Activated CD4-positive, alpha-beta memory T cell treated with anti-CD3 and anti-CD28 coated beads for 36 hours (primary cell): Measurements from ENCODE around the gene ADRA2C. TPM values are rescaled to one million over a fixed set of nuclear protein-coding genes. Genes with fewer than 3 reads are reported as not detected.
A peak's percentile ranks its signal among the peaks of the same experiment; 100 is the strongest.

Experiments
- CTCF ChIA-PET: fragments of 350-600 bp; sonication (Branson Sonifier 250); formaldehyde crosslinking; loops from one replicate; lab custom pipeline; 2021; ENCODE audit warnings: antibody characterized with exemption, inconsistent platforms; lab: Charles Lee
- POLR2A ChIA-PET: fragments of 350-600 bp; sonication (Branson Sonifier 250); formaldehyde crosslinking; loops from one replicate; lab custom pipeline; 2021; ENCODE audit warnings: antibody characterized with exemption; lab: Charles Lee
- DNase-seq: peaks from one replicate; pipeline ENCODE4 v3.0.0-alpha.2; 2020
- H3K27ac Mint-ChIP-seq: one replicate; pipeline ENCODE4 v1.8.0; 2021; ENCODE audit warnings: mixed read lengths
- H3K27me3 Mint-ChIP-seq: one replicate; pipeline ENCODE4 v1.8.0; 2021; ENCODE audit warnings: mixed read lengths
- H3K36me3 Mint-ChIP-seq: one replicate; pipeline ENCODE4 v1.8.0; 2021; ENCODE audit warnings: mixed read lengths
- H3K4me1 Mint-ChIP-seq: one replicate; pipeline ENCODE4 v1.8.0; 2021; ENCODE audit warnings: low read depth, mixed read lengths
- H3K4me3 Mint-ChIP-seq: one replicate; pipeline ENCODE4 v1.8.0; 2021; ENCODE audit warnings: mild to moderate bottlenecking, mixed read lengths
- H3K9me3 Mint-ChIP-seq: one replicate; pipeline ENCODE4 v1.8.0; 2021; ENCODE audit warnings: mixed read lengths
- intact Hi-C: fragments of 100-400 bp; cut with micrococcal nuclease; formaldehyde crosslinking; loops from one replicate; pipeline ENCODE4 v1.15.1; 2023
- total RNA-seq, 2 experiments: library from RNA; stranded (reverse); gene quantifications; one replicate each; pipeline ENCODE4 v1.2.3, GENCODE V29; 2021

Gene ADRA2C
- total RNA-seq: not detected

- H3K4me1 Mint-ChIP-seq: peaks cover 2% of the 10 kb centered on the region
- no peak for DNase-seq
- peaks cover 17% of the 10 kb centered on the region for H3K27me3 Mint-ChIP-seq
- H3K4me3 Mint-ChIP-seq: peak within 1 kb of the TSS; percentile 26
- intact Hi-C loops: no loop called here
- H3K27ac Mint-ChIP-seq: no peak within 1 kb of the TSS
- no peaks in the 10 kb centered on the region for H3K36me3 Mint-ChIP-seq
- ChIA-PET CTCF (interaction anchor here (0.6 to 1.5 kb wide), 2 partner anchors 19 to 115 kb away, joined by 3 to 5 read pairs; no protein-coding TSS in a partner anchor), POLR2A (no interaction called here)
- H3K9me3 Mint-ChIP-seq: no peaks in the 10 kb centered on the region
Measured at GRCh38 chr4:3766036-3766784, at the start of gene ADRA2C. Gene ADRA2C, plus strand, starts transcription at chr4:3766385. Its CDS starts 222 bp downstream, at chr4:3766607.

- Mint-ChIP-seq H3K4me3 (no peak overlapping the region), H3K36me3 (no peaks in the 10 kb centered on the region), H3K4me1 (no peaks in the 10 kb centered on the region), H3K9me3 (peaks cover 3% of the 10 kb centered on the region), H3K27ac (no peak overlapping the region), H3K27me3 (peaks cover 22% of the 10 kb centered on the region)
- no peak for DNase-seq
- intact Hi-C loops: no loop called here
- POLR2A ChIA-PET: no interaction called here
- CTCF ChIA-PET: no interaction called here
Measured at GRCh38 chr4:3716631-3717235, 49.5 kb upstream of the ADRA2C start.

- DNase-seq: no peak
- Mint-ChIP-seq H3K9me3 (peaks cover 3% of the 10 kb centered on the region), H3K27me3 (peaks cover 22% of the 10 kb centered on the region), H3K4me1 (no peaks in the 10 kb centered on the region), H3K4me3 (no peak overlapping the region), H3K27ac (no peak overlapping the region), H3K36me3 (no peaks in the 10 kb centered on the region)
- ChIA-PET CTCF (no interaction called here), POLR2A (no interaction called here)
- intact Hi-C loops: no loop called here
Measured at GRCh38 chr4:3717241-3717640, 48.9 kb upstream of the ADRA2C start.

GRCh38 chr4:3718462-3718861, 47.7 kb upstream of the ADRA2C start:
- intact Hi-C loops: no loop called here
- Mint-ChIP-seq H3K4me3 (no peak overlapping the region), H3K27ac (no peak overlapping the region), H3K9me3 (peaks cover 3% of the 10 kb centered on the region), H3K27me3 (peaks cover 24% of the 10 kb centered on the region), H3K36me3 (no peaks in the 10 kb centered on the region), H3K4me1 (no peaks in the 10 kb centered on the region)
- ChIA-PET POLR2A (no interaction called here), CTCF (no interaction called here)
- DNase-seq: no peak

GRCh38 chr4:3719191-3719590, 47.0 kb upstream of the ADRA2C start:
- Mint-ChIP-seq H3K4me3 (no peak overlapping the region), H3K36me3 (no peaks in the 10 kb centered on the region), H3K27ac (no peak overlapping the region), H3K4me1 (no peaks in the 10 kb centered on the region), H3K27me3 (peaks cover 24% of the 10 kb centered on the region), H3K9me3 (peaks cover 3% of the 10 kb centered on the region)
- ChIA-PET CTCF (no interaction called here), POLR2A (no interaction called here)
- no peak for DNase-seq
- intact Hi-C loops: no loop called here

- Mint-ChIP-seq H3K36me3 (no peaks in the 10 kb centered on the region), H3K4me3 (no peak overlapping the region), H3K27me3 (peaks cover 30% of the 10 kb centered on the region), H3K27ac (no peak overlapping the region), H3K9me3 (peaks cover 3% of the 10 kb centered on the region), H3K4me1 (no peaks in the 10 kb centered on the region)
- ChIA-PET CTCF (no interaction called here), POLR2A (no interaction called here)
- intact Hi-C loops: no loop called here
- DNase-seq: no peak
Measured at GRCh38 chr4:3719836-3720235, 46.3 kb upstream of the ADRA2C start.

- Mint-ChIP-seq H3K4me1 (no peaks in the 10 kb centered on the region), H3K4me3 (no peak overlapping the region), H3K27me3 (peaks cover 32% of the 10 kb centered on the region), H3K36me3 (no peaks in the 10 kb centered on the region), H3K27ac (no peak overlapping the region), H3K9me3 (peaks cover 3% of the 10 kb centered on the region)
- POLR2A ChIA-PET: no interaction called here
- no peak for DNase-seq
- CTCF ChIA-PET: no interaction called here
- intact Hi-C loops: no loop called here
Measured at GRCh38 chr4:3720466-3720865, 45.7 kb upstream of the ADRA2C start.

- Mint-ChIP-seq H3K4me3 (no peak overlapping the region), H3K27ac (no peak overlapping the region), H3K27me3 (peaks cover 34% of the 10 kb centered on the region), H3K36me3 (no peaks in the 10 kb centered on the region), H3K4me1 (no peaks in the 10 kb centered on the region), H3K9me3 (peaks cover 3% of the 10 kb centered on the region)
- CTCF ChIA-PET: no interaction called here
- DNase-seq: no peak
- POLR2A ChIA-PET: no interaction called here
- intact Hi-C loops: no loop called here
Measured at GRCh38 chr4:3721186-3721585, 45.0 kb upstream of the ADRA2C start.

GRCh38 chr4:3721627-3722026, 44.6 kb upstream of the ADRA2C start:
- no peak overlapping the region for H3K27ac Mint-ChIP-seq
- POLR2A ChIA-PET: no interaction called here
- CTCF ChIA-PET: no interaction called here
- no peak overlapping the region for H3K4me3 Mint-ChIP-seq
- no peaks in the 10 kb centered on the region for H3K36me3 Mint-ChIP-seq
- H3K4me1 Mint-ChIP-seq: no peaks in the 10 kb centered on the region
- H3K27me3 Mint-ChIP-seq: peaks cover 34% of the 10 kb centered on the region
- DNase-seq: no peak
- intact Hi-C loops: no loop called here
- peaks cover 3% of the 10 kb centered on the region for H3K9me3 Mint-ChIP-seq

GRCh38 chr4:3722446-3723231, 43.5 kb upstream of the ADRA2C start:
- DNase-seq: no peak
- POLR2A ChIA-PET: no interaction called here
- H3K27ac Mint-ChIP-seq: no peak overlapping the region
- intact Hi-C loops: no loop called here
- CTCF ChIA-PET: no interaction called here
- H3K9me3 Mint-ChIP-seq: peaks cover 3% of the 10 kb centered on the region
- no peaks in the 10 kb centered on the region for H3K36me3 Mint-ChIP-seq
- H3K27me3 Mint-ChIP-seq: peaks cover 35% of the 10 kb centered on the region
- no peak overlapping the region for H3K4me3 Mint-ChIP-seq
- H3K4me1 Mint-ChIP-seq: no peaks in the 10 kb centered on the region

GRCh38 chr4:3723232-3723642, 42.9 kb upstream of the ADRA2C start:
- DNase-seq: no peak
- Mint-ChIP-seq H3K36me3 (no peaks in the 10 kb centered on the region), H3K4me3 (no peak overlapping the region), H3K9me3 (peaks cover 3% of the 10 kb centered on the region), H3K27ac (no peak overlapping the region), H3K27me3 (peaks cover 32% of the 10 kb centered on the region), H3K4me1 (no peaks in the 10 kb centered on the region)
- ChIA-PET POLR2A (no interaction called here), CTCF (no interaction called here)
- intact Hi-C loops: no loop called here
